G401 (cell line): ENCODE measurements around the gene SHLD2. TPM values are rescaled to one million over a fixed set of nuclear protein-coding genes. Genes with fewer than 3 reads are reported as not detected.

ENCODE experiments used
- total RNA-seq: library from RNA; depleted of rRNA; stranded (reverse); fragments of >200 nt; shearing (Covaris generic); gene quantifications from 2 replicates; pipeline ENCODE4 v1.2.3, GENCODE V29; 2014; rRNA removed

SHLD2 gene
- total RNA-seq, 1 experiment from 2014 or later, result 41.5 TPM

Other genes with a start within 250 kb of the SHLD2 start
- 7.2 and 9.7 TPM in 2 replicates for gene MMRN2, start 137.6 kb upstream of the SHLD2 start, total RNA-seq
- gene SNCG, start 136.6 kb upstream of the SHLD2 start, total RNA-seq, result 53.5 and 71.1 TPM in 2 replicates
- gene ADIRF, start 126.7 kb upstream of the SHLD2 start, total RNA-seq, result not detected in 2 replicates
- gene FAM25A, start 74.9 kb upstream of the SHLD2 start, total RNA-seq, result not detected in 2 replicates
- gene GLUD1, start 363 bp upstream of the SHLD2 start, total RNA-seq, result 192 and 208 TPM in 2 replicates
- not detected in 2 replicates for gene NUTM2A, start 130.2 kb downstream of the SHLD2 start, total RNA-seq